ENCODE results near the gene ADCY1.

DNA sequence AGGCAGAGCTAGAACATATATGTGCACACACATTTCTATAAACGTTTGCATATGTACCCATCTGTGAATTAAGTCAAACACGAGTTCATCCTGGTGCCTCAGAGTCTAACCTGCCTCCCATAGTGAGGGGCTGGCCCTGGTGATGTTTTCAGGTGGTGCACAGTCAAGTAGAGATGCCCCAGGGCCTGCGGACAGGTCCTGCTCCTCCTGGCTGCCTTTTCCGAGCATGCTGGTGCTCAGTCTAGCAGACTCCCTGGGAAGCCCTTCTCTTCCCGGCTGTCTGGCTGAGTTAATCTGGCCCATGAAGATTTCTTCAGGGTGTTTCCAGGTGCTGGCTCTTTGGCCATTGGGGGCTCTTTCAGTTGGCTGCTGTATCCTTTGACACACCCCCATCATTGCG is 14.3 kb downstream of the ADCY1 start:
- TF ChIP-seq, protein P1, sequence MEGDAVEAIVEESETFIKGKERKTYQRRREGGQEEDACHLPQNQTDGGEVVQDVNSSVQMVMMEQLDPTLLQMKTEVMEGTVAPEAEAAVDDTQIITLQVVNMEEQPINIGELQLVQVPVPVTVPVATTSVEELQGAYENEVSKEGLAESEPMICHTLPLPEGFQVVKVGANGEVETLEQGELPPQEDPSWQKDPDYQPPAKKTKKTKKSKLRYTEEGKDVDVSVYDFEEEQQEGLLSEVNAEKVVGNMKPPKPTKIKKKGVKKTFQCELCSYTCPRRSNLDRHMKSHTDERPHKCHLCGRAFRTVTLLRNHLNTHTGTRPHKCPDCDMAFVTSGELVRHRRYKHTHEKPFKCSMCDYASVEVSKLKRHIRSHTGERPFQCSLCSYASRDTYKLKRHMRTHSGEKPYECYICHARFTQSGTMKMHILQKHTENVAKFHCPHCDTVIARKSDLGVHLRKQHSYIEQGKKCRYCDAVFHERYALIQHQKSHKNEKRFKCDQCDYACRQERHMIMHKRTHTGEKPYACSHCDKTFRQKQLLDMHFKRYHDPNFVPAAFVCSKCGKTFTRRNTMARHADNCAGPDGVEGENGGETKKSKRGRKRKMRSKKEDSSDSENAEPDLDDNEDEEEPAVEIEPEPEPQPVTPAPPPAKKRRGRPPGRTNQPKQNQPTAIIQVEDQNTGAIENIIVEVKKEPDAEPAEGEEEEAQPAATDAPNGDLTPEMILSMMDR (IDR thresholded peaks at IDR 0.05): no peak
- TF ChIP-seq POLR2A (IDR thresholded peaks at IDR 0.05): no peak
